Suppressor macrophage (primary cell): ENCODE results near the gene CPM.

Experiments used
- DNase-seq, 4 experiments: peaks; one replicate each; pipeline ENCODE4 v3.0.0-alpha.2; 2020 to 2022

Gene CPM

GRCh38 chr12:68904351-68904962, 28.5 kb downstream of the CPM start:
- DNase-seq: peak; percentile 69 to 91 (median 84)

- no peak for DNase-seq
Observed at GRCh38 chr12:68903511-68903910, 29.5 kb downstream of the CPM start.

GRCh38 chr12:68901551-68901950, 31.4 kb downstream of the CPM start:
- no peak for DNase-seq

GRCh38 chr12:68901145-68901544, 31.8 kb downstream of the CPM start:
- DNase-seq: no peak

- no peak for DNase-seq
Observed at GRCh38 chr12:68900241-68900640, 32.7 kb downstream of the CPM start.

GRCh38 chr12:68899251-68899771, 33.7 kb downstream of the CPM start:
- DNase-seq: no peak

- peak; percentile 29 to 80 (median 52) for DNase-seq
Observed at GRCh38 chr12:68896881-68897540, 36.0 kb downstream of the CPM start.

GRCh38 chr12:68894276-68894855, 38.6 kb downstream of the CPM start:
- no peak for DNase-seq

- no peak for DNase-seq
Observed at GRCh38 chr12:68893741-68894140, 39.2 kb downstream of the CPM start.

GRCh38 chr12:68893201-68893600, 39.8 kb downstream of the CPM start:
- DNase-seq: no peak

- DNase-seq: no peak
Observed at GRCh38 chr12:68891141-68891540, 41.8 kb downstream of the CPM start.

- no peak for DNase-seq
Observed at GRCh38 chr12:68890701-68891113, 42.3 kb downstream of the CPM start.

- DNase-seq: no peak
Observed at GRCh38 chr12:68888243-68888642, 44.7 kb downstream of the CPM start.

- DNase-seq: no peak
Observed at GRCh38 chr12:68887641-68888040, 45.3 kb downstream of the CPM start.

GRCh38 chr12:68886636-68887572, 46.1 kb downstream of the CPM start:
- DNase-seq: no peak

GRCh38 chr12:68885381-68885780, 47.6 kb downstream of the CPM start:
- no peak for DNase-seq

GRCh38 chr12:68884251-68884650, 48.7 kb downstream of the CPM start:
- DNase-seq: no peak

- DNase-seq: no peak
Observed at GRCh38 chr12:68883151-68883550, 49.8 kb downstream of the CPM start.

GRCh38 chr12:68882251-68882964, 50.6 kb downstream of the CPM start:
- no peak for DNase-seq

- no peak for DNase-seq
Observed at GRCh38 chr12:68880660-68881325, 52.2 kb downstream of the CPM start.

- no peak for DNase-seq
Observed at GRCh38 chr12:68878846-68879245, 54.1 kb downstream of the CPM start.

- DNase-seq: no peak
Observed at GRCh38 chr12:68878283-68878682, 54.7 kb downstream of the CPM start.
